Measurements from ENCODE around the gene COQ8A. TPM values are rescaled to one million over a fixed set of nuclear protein-coding genes. Genes with fewer than 3 reads are reported as not detected.

Gene COQ8A
- total RNA-seq, 1 donor from 2014 or later = 29.7 TPM

- H3K27ac Mint-ChIP-seq = no peak overlapping the region
Observed at GRCh38 chr1:226950316-226950715, 10.2 kb downstream of the COQ8A start.

GRCh38 chr1:226950871-226951270, 10.8 kb downstream of the COQ8A start:
- no peak for TF ChIP-seq CTCF (conservative IDR thresholded peaks at IDR 0.05)
- DNase-seq (ENCODE audit: extremely low spot score, unreplicated experiment) = no peak
- H3K36me3 Mint-ChIP-seq = peaks cover 6% of the 10 kb centered on the region
- H3K9me3 Mint-ChIP-seq = peaks cover 4% of the 10 kb centered on the region
- H3K27ac Mint-ChIP-seq = no peak overlapping the region
- H3K4me1 Mint-ChIP-seq (ENCODE audit: unreplicated experiment) = peaks cover 24% of the 10 kb centered on the region
- no peaks in the 10 kb centered on the region for H3K27me3 Mint-ChIP-seq
- H3K4me3 Mint-ChIP-seq = no peak overlapping the region

More at GRCh38 chr1:226950316-226950715, 10.2 kb downstream of the COQ8A start:
- no peak for TF ChIP-seq CTCF (conservative IDR thresholded peaks at IDR 0.05)
- peaks cover 29% of the 10 kb centered on the region for H3K4me1 Mint-ChIP-seq (ENCODE audit: unreplicated experiment)
- no peak overlapping the region for H3K4me3 Mint-ChIP-seq
- DNase-seq (ENCODE audit: extremely low spot score, unreplicated experiment) = no peak
- H3K9me3 Mint-ChIP-seq = peaks cover 4% of the 10 kb centered on the region
- H3K36me3 Mint-ChIP-seq = peaks cover 6% of the 10 kb centered on the region
- H3K27me3 Mint-ChIP-seq = no peaks in the 10 kb centered on the region

GRCh38 chr1:226951286-226952117, 11.4 kb downstream of the COQ8A start:
- Mint-ChIP-seq H3K9me3 (peaks cover 4% of the 10 kb centered on the region), H3K27me3 (no peaks in the 10 kb centered on the region), H3K27ac (no peak overlapping the region), H3K36me3 (peaks cover 6% of the 10 kb centered on the region), H3K4me1 (ENCODE audit: unreplicated experiment) (peaks cover 18% of the 10 kb centered on the region), H3K4me3 (no peak overlapping the region)
- TF ChIP-seq CTCF (conservative IDR thresholded peaks at IDR 0.05) = no peak
- no peak for DNase-seq (ENCODE audit: extremely low spot score, unreplicated experiment)

- Mint-ChIP-seq H3K4me3 (no peak overlapping the region), H3K27ac (no peak overlapping the region), H3K36me3 (peaks cover 6% of the 10 kb centered on the region), H3K27me3 (no peaks in the 10 kb centered on the region), H3K4me1 (ENCODE audit: unreplicated experiment) (peaks cover 15% of the 10 kb centered on the region), H3K9me3 (peaks cover 4% of the 10 kb centered on the region)
- DNase-seq (ENCODE audit: extremely low spot score, unreplicated experiment) = no peak
- TF ChIP-seq CTCF (conservative IDR thresholded peaks at IDR 0.05) = no peak
Observed at GRCh38 chr1:226952118-226952441, 12.0 kb downstream of the COQ8A start.

GRCh38 chr1:226953175-226953800, 13.2 kb downstream of the COQ8A start:
- no peaks in the 10 kb centered on the region for H3K27me3 Mint-ChIP-seq
- no peak for TF ChIP-seq CTCF (conservative IDR thresholded peaks at IDR 0.05)

More at GRCh38 chr1:226953175-226953800, 13.2 kb downstream of the COQ8A start:
- DNase-seq (ENCODE audit: extremely low spot score, unreplicated experiment) = no peak
- no peak overlapping the region for H3K4me3 Mint-ChIP-seq
- H3K9me3 Mint-ChIP-seq = peaks cover 9% of the 10 kb centered on the region
- H3K36me3 Mint-ChIP-seq = peaks cover 14% of the 10 kb centered on the region
- H3K4me1 Mint-ChIP-seq (ENCODE audit: unreplicated experiment) = peaks cover 15% of the 10 kb centered on the region
- H3K27ac Mint-ChIP-seq = no peak overlapping the region
